Measurements from ENCODE around the gene RNLS.

DNA sequence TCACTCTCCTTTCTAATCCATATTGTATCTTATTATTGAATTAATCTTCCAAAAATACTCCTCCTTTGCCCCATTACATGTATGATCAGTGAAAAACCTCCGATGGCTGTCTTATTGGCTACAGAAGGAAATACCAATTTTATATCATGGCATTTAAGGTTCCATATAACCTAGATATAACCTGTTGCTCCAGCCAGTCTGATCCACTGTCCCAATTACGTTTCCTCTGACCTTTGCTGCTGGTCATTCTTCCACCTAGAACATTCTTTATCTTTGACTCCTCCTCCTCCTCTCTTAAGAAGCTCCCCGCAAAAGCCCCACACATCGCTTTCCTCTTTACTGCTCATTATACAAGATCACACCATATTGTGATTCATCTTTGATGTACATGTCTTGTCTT lies 161.5 kb downstream of the RNLS start:
- TF ChIP-seq FOSL2 (IDR thresholded peaks at IDR 0.05): no peak
- TF ChIP-seq FOSL2 (CRISPR knock-in tag; IDR thresholded peaks at IDR 0.05): no peak
- TF ChIP-seq, protein P1, sequence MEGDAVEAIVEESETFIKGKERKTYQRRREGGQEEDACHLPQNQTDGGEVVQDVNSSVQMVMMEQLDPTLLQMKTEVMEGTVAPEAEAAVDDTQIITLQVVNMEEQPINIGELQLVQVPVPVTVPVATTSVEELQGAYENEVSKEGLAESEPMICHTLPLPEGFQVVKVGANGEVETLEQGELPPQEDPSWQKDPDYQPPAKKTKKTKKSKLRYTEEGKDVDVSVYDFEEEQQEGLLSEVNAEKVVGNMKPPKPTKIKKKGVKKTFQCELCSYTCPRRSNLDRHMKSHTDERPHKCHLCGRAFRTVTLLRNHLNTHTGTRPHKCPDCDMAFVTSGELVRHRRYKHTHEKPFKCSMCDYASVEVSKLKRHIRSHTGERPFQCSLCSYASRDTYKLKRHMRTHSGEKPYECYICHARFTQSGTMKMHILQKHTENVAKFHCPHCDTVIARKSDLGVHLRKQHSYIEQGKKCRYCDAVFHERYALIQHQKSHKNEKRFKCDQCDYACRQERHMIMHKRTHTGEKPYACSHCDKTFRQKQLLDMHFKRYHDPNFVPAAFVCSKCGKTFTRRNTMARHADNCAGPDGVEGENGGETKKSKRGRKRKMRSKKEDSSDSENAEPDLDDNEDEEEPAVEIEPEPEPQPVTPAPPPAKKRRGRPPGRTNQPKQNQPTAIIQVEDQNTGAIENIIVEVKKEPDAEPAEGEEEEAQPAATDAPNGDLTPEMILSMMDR (IDR thresholded peaks at IDR 0.05): no peak
- no peak for TF ChIP-seq BHLHE40 (IDR thresholded peaks at IDR 0.05; ENCODE audit: low read depth, low read length)
- TF ChIP-seq, protein P2, sequence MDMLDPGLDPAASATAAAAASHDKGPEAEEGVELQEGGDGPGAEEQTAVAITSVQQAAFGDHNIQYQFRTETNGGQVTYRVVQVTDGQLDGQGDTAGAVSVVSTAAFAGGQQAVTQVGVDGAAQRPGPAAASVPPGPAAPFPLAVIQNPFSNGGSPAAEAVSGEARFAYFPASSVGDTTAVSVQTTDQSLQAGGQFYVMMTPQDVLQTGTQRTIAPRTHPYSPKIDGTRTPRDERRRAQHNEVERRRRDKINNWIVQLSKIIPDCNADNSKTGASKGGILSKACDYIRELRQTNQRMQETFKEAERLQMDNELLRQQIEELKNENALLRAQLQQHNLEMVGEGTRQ (IDR thresholded peaks at IDR 0.05): no peak
- no peak for TF ChIP-seq KDM1A (IDR thresholded peaks at IDR 0.05; ENCODE audit: low read depth)
- no peak for TF ChIP-seq NR3C1 (IDR thresholded peaks at IDR 0.05)
